HUES64 (cell line): Measurements from ENCODE around the gene TLR5. TPM values are rescaled to one million over a fixed set of nuclear protein-coding genes. Genes with fewer than 3 reads are reported as not detected.
A peak's percentile ranks its signal among the peaks of the same experiment; 100 is the strongest.

Experiments
- H3K27ac ChIP-seq: 2 replicates; pipeline ENCODE4 v1.7.0; 2013; ENCODE audit warnings: low read depth, low read length, inconsistent platforms
- H3K27me3 ChIP-seq: 2 replicates; pipeline ENCODE4 v1.6.1; 2013; ENCODE audit warnings: mild to moderate bottlenecking, low read length; ENCODE audit not compliant: insufficient read depth
- H3K36me3 ChIP-seq: 2 replicates; pipeline ENCODE4 v1.6.1; 2013; ENCODE audit warnings: mild to moderate bottlenecking, low read length; ENCODE audit not compliant: insufficient read depth
- H3K4me1 ChIP-seq: 2 replicates; pipeline ENCODE4 v1.6.1; 2013; ENCODE audit warnings: mild to moderate bottlenecking, low read length, moderate library complexity; ENCODE audit not compliant: insufficient read depth
- H3K4me3 ChIP-seq: 2 replicates; pipeline ENCODE4 v1.5.1; 2013; ENCODE audit warnings: mild to moderate bottlenecking, low read length, moderate library complexity
- H3K9ac ChIP-seq: 2 replicates; pipeline ENCODE4 v1.6.1; 2013; ENCODE audit warnings: mild to moderate bottlenecking, low read depth, low read length
- H3K9me3 ChIP-seq: 2 replicates; pipeline ENCODE4 v1.6.1; 2013; ENCODE audit warnings: low read depth, low read length; ENCODE audit not compliant: insufficient read depth
- WGBS: fragments of 150-250, 120-280 bp; methylation state at CpG from one replicate; pipeline ENCODE4 v1.1.7; 2013; ENCODE audit warnings: missing lambda C conversion rate; 5-methylcytosine and 5-hydroxymethylcytosine counted together
- polyA plus RNA-seq, 2 experiments: library from polyadenylated mRNA; stranded (reverse); fragments of 50-300 nt; gene quantifications; one replicate each; pipeline ENCODE4 v1.2.3, GENCODE V29; 2013

Gene TLR5, protein sequence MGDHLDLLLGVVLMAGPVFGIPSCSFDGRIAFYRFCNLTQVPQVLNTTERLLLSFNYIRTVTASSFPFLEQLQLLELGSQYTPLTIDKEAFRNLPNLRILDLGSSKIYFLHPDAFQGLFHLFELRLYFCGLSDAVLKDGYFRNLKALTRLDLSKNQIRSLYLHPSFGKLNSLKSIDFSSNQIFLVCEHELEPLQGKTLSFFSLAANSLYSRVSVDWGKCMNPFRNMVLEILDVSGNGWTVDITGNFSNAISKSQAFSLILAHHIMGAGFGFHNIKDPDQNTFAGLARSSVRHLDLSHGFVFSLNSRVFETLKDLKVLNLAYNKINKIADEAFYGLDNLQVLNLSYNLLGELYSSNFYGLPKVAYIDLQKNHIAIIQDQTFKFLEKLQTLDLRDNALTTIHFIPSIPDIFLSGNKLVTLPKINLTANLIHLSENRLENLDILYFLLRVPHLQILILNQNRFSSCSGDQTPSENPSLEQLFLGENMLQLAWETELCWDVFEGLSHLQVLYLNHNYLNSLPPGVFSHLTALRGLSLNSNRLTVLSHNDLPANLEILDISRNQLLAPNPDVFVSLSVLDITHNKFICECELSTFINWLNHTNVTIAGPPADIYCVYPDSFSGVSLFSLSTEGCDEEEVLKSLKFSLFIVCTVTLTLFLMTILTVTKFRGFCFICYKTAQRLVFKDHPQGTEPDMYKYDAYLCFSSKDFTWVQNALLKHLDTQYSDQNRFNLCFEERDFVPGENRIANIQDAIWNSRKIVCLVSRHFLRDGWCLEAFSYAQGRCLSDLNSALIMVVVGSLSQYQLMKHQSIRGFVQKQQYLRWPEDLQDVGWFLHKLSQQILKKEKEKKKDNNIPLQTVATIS
- 0.30 TPM for polyA plus RNA-seq (2013, experiment 1 of 2)
- 0.70 TPM for polyA plus RNA-seq (2013, experiment 2 of 2)

DNA sequence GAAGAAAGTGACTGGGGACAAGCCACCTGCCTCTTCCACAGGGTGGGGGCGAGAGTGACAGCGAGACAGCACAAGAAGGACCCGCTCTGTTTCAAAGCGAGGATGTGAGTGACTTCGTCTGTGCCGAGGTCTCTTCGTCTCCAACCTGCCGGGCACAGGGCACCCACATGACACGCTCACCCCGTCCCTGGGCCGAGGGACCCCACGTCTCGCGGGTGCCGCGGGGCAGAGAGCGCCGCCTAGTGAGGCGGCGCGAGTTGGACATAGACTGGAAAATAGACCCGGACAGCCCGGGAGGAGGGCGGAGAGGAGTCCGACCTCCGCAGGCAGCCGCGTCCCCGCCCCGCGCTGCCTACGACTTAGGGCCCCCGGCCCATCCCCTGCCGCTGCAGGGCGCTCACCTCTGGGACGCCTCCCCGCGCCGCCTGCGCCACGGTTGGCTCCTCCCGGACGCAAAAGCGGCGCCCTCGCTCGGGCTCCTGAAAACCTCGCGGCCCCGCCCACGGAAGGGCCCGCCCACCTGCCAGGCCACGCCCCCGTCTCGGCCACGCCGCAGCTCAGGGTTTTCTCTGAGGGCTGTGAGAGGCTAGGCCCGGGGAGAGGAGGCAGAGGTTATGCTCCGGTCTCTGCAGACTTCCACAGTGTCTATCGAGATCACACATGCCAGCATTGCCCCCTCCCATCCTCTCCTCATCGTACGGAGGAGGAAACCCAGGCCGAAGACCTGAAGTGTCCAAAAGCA is at the start of gene TLR5:
TSS of gene TLR5 (minus strand) at position 454 of the 742 bp plus-strand sequence. CDS start 30,217 bp downstream, outside the sequence.
- Histone ChIP-seq H3K4me1 (peaks cover 4% of the 10 kb centered on the region), H3K27me3 (peaks cover 22% of the 10 kb centered on the region), H3K36me3 (no peaks in the 10 kb centered on the region), H3K9me3 (no peaks in the 10 kb centered on the region), H3K9ac (peak within 1 kb of the TSS; percentile 27), H3K27ac (no peak within 1 kb of the TSS), H3K4me3 (peak within 1 kb of the TSS; percentile 59)
- WGBS: 5% methylated on average over 63 of the region's 63 CpGs

- H3K9me3 ChIP-seq: no peaks in the 10 kb centered on the region
- no peaks in the 10 kb centered on the region for H3K4me1 ChIP-seq
- no peak overlapping the region for H3K4me3 ChIP-seq
- no peaks in the 10 kb centered on the region for H3K27me3 ChIP-seq
- no peaks in the 10 kb centered on the region for H3K36me3 ChIP-seq
- H3K9ac ChIP-seq: no peak overlapping the region
- 81% methylated on average over 9 of the region's 10 CpGs for WGBS
- H3K27ac ChIP-seq: no peak overlapping the region
Observed at GRCh38 chr1:223189903-223190724, 47.1 kb upstream of the TLR5 start.

DNA sequence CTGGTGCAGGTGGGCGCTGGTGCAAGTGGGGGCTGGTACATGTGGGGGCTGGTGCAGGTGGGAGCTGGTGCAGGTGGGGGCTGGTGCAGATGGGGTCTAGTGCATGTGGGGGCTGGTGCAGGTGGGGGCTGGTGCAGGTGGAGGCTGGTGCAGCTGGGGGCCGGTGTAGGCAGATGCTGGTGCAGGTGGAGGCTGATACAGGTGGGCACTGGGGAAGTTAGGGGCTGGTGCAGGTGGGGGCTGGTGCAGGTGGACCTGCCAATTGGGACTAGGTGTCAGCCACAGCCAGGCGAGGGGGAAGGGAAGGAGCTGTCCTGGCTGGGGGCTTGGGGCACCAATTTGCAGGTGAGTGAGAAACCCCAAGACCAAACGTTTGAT is 46.5 kb upstream of the TLR5 start:
- Histone ChIP-seq H3K36me3 (no peaks in the 10 kb centered on the region), H3K9me3 (no peaks in the 10 kb centered on the region), H3K9ac (no peak overlapping the region), H3K27ac (no peak overlapping the region), H3K27me3 (no peaks in the 10 kb centered on the region), H3K4me1 (no peaks in the 10 kb centered on the region), H3K4me3 (no peak overlapping the region)
- 80% methylated on average over 4 of the region's 4 CpGs for WGBS

GRCh38 chr1:223188618-223189356 is 45.7 kb upstream of the TLR5 start:
- 78% methylated on average over 5 of the region's 5 CpGs for WGBS
- Histone ChIP-seq H3K36me3 (no peaks in the 10 kb centered on the region), H3K9me3 (no peaks in the 10 kb centered on the region), H3K4me1 (no peaks in the 10 kb centered on the region), H3K27me3 (no peaks in the 10 kb centered on the region), H3K4me3 (no peak overlapping the region), H3K9ac (no peak overlapping the region), H3K27ac (no peak overlapping the region)

DNA sequence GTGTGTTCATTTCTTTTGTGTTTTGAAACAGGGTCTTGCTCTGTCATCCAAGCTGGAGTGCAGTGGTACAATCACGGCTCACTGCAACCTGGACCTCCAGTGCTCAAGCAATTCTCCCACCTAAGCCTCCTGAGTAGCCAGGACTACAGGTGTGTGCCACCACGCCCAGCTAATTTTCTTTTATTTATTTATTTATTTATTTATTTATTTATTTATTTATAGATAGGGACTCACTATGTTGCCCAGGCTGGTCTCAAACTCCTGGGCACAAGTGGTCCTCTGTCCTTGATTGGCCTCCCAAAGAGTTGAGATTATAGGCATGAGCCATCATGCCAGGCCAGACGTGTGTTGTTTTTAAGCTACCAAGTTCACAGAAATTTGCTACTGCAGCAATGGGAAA is 43.8 kb upstream of the TLR5 start:
- H3K4me3 ChIP-seq: no peak overlapping the region
- H3K9me3 ChIP-seq: no peaks in the 10 kb centered on the region
- H3K4me1 ChIP-seq: no peaks in the 10 kb centered on the region
- no peak overlapping the region for H3K9ac ChIP-seq
- H3K36me3 ChIP-seq: no peaks in the 10 kb centered on the region
- H3K27me3 ChIP-seq: 0 out of 2 replicates have a peak, but pooled peaks cover 3% of the 10 kb centered on the region
- no peak overlapping the region for H3K27ac ChIP-seq
- WGBS: 91% methylated on average over 2 of the region's 3 CpGs

DNA sequence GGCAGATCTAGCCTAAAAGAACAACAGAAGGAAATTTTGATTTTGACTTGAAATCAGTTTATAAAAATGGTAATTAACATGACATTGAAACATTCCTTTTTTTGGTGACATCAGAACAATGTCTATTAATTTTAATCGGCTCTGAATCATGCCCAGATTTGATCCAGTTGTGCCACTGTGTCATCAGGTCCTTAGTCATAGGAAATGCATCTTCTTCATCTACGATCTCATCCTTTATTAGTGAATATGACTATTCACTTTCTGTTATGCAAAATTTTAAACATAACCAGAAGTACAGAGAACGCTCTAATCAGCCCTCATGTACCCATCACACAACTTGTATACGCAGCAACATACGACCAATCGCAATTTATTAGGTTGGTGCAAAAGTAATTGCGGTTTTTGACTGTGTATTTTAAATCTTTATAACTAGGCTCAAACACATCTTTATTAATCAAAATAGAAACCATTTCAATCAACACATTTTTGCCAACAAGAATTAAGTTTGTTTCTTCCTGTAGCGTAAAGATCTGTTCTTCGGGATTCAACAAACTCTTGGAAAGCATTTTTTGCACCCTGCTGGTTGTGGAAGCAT is 40.3 kb upstream of the TLR5 start:
- H3K36me3 ChIP-seq: no peaks in the 10 kb centered on the region
- no peak overlapping the region for H3K4me3 ChIP-seq
- H3K9ac ChIP-seq: no peak overlapping the region
- H3K4me1 ChIP-seq: peaks cover 9% of the 10 kb centered on the region; the same call in 1 of the 2 replicates
- H3K27ac ChIP-seq: no peak overlapping the region
- WGBS: 90% methylated on average over 9 of the region's 9 CpGs
- H3K27me3 ChIP-seq: 0 out of 2 replicates have a peak, but pooled peaks cover 3% of the 10 kb centered on the region
- H3K9me3 ChIP-seq: no peaks in the 10 kb centered on the region

DNA sequence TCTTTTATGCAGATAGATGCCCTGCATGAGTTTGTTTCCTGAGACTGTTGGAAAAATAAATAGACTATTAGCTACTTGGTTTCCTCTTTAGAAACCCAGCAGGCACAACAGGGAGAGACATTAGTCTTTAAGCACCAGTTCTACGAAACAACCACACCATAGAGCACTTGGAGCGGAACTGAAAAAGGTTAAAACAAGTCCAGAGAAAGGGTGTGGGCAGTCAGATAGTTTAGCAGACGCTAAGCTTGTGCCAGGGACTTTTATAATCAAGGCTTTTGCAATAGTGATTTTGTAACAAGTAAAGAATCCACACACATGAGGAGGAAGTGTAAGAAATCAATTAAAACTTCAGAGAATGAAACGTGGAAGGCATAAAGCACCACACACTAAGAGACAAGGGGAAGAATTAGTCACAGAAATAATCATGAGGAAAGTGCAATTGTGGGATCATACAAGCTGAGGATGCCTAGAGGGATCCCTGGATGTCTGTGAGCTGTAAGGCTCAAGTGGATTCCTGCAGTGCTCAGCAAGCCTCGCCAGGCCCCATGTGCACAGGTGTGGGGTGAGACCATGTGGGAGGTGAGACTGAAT is 37.8 kb upstream of the TLR5 start:
- Histone ChIP-seq H3K4me3 (no peak overlapping the region), H3K36me3 (no peaks in the 10 kb centered on the region), H3K9ac (no peak overlapping the region), H3K27ac (no peak overlapping the region), H3K27me3 (0 out of 2 replicates have a peak, but pooled peaks cover 3% of the 10 kb centered on the region), H3K9me3 (no peaks in the 10 kb centered on the region), H3K4me1 (peaks cover 9% of the 10 kb centered on the region; the same call in 1 of the 2 replicates)
- 57% methylated on average over 5 of the region's 5 CpGs for WGBS

- WGBS: 57% methylated on average over 1 of the region's 1 CpG
- H3K27me3 ChIP-seq: 0 out of 2 replicates have a peak, but pooled peaks cover 3% of the 10 kb centered on the region
- H3K9ac ChIP-seq: no peak overlapping the region
Observed at GRCh38 chr1:223179786-223180185, 36.7 kb upstream of the TLR5 start.

DNA sequence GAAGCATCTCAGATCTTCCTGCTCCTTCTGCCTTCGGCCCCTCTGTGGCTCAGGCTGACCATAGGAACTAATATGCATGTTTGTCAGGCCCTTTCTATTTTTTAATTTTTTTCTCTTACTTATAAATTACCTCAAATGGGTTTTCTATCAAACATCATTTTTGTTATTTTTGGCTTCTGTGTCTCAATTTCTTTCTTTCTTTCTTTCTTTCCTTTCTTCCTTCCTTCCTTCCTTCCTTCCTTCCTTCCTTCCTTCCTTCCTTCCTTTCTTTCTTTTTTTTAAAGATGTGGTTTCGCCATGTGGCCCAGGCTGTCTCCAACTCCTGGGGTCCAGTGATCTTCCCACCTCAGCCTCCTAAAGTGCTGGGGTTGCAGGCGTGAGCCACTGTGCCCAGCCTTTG is 36.2 kb upstream of the TLR5 start:
- no peak overlapping the region for H3K4me3 ChIP-seq
- H3K27ac ChIP-seq: no peak overlapping the region
- H3K36me3 ChIP-seq: no peaks in the 10 kb centered on the region
- H3K9me3 ChIP-seq: no peaks in the 10 kb centered on the region
- H3K4me1 ChIP-seq: peaks cover 9% of the 10 kb centered on the region; the same call in 1 of the 2 replicates
- H3K27me3 ChIP-seq: 0 out of 2 replicates have a peak, but pooled peaks cover 3% of the 10 kb centered on the region
- WGBS: 95% methylated on average over 3 of the region's 3 CpGs
- no peak overlapping the region for H3K9ac ChIP-seq

More at GRCh38 chr1:223179786-223180185, 36.7 kb upstream of the TLR5 start:
- no peaks in the 10 kb centered on the region for H3K36me3 ChIP-seq
- no peaks in the 10 kb centered on the region for H3K9me3 ChIP-seq
- H3K4me1 ChIP-seq: peaks cover 9% of the 10 kb centered on the region; the same call in 1 of the 2 replicates
- H3K4me3 ChIP-seq: no peak overlapping the region
- H3K27ac ChIP-seq: no peak overlapping the region
